ENCODE data around the gene AKAP9.

AKAP9 gene

GRCh38 chr7:92056286-92056685 lies 115.6 kb downstream of the AKAP9 start:
- no peak for TF ChIP-seq CTCF (IDR thresholded peaks at IDR 0.05; ENCODE audit: low read depth, low read length, missing control alignments)
- DNase-seq (ENCODE audit: extremely low read depth, low read depth), result no peak
- no peak overlapping the region for H3K4me3 ChIP-seq (replicated peaks; ENCODE audit: low read depth, low read length)

- no peak for TF ChIP-seq CTCF (IDR thresholded peaks at IDR 0.05; ENCODE audit: low read depth, low read length, missing control alignments)
- no peak overlapping the region for H3K4me3 ChIP-seq (replicated peaks; ENCODE audit: low read depth, low read length)
- no peak for DNase-seq (ENCODE audit: extremely low read depth, low read depth)
Observed at GRCh38 chr7:92057375-92057774, 116.7 kb downstream of the AKAP9 start.

GRCh38 chr7:92058040-92058439 lies 117.4 kb downstream of the AKAP9 start:
- TF ChIP-seq CTCF (IDR thresholded peaks at IDR 0.05; ENCODE audit: low read depth, low read length, missing control alignments), result no peak
- H3K4me3 ChIP-seq (replicated peaks; ENCODE audit: low read depth, low read length), result no peak overlapping the region
- DNase-seq (ENCODE audit: extremely low read depth, low read depth), result no peak

- H3K4me3 ChIP-seq (replicated peaks; ENCODE audit: low read depth, low read length), result no peak overlapping the region
- DNase-seq (ENCODE audit: extremely low read depth, low read depth), result no peak
- TF ChIP-seq CTCF (IDR thresholded peaks at IDR 0.05; ENCODE audit: low read depth, low read length, missing control alignments), result no peak
Observed at GRCh38 chr7:92058899-92059298, 118.2 kb downstream of the AKAP9 start.

- no peak for DNase-seq (ENCODE audit: extremely low read depth, low read depth)
- H3K4me3 ChIP-seq (replicated peaks; ENCODE audit: low read depth, low read length), result no peak overlapping the region
- TF ChIP-seq CTCF (IDR thresholded peaks at IDR 0.05; ENCODE audit: low read depth, low read length, missing control alignments), result no peak
Observed at GRCh38 chr7:92061154-92061553, 120.5 kb downstream of the AKAP9 start.

GRCh38 chr7:92064438-92065029 lies 123.9 kb downstream of the AKAP9 start:
- H3K4me3 ChIP-seq (replicated peaks; ENCODE audit: low read depth, low read length), result no peak overlapping the region
- DNase-seq (ENCODE audit: extremely low read depth, low read depth), result no peak
- no peak for TF ChIP-seq CTCF (IDR thresholded peaks at IDR 0.05; ENCODE audit: low read depth, low read length, missing control alignments)

- no peak for TF ChIP-seq CTCF (IDR thresholded peaks at IDR 0.05; ENCODE audit: low read depth, low read length, missing control alignments)
- H3K4me3 ChIP-seq (replicated peaks; ENCODE audit: low read depth, low read length), result no peak overlapping the region
- DNase-seq (ENCODE audit: extremely low read depth, low read depth), result no peak
Observed at GRCh38 chr7:92071032-92071431, 130.4 kb downstream of the AKAP9 start.
